Glutamatergic neuron (in vitro differentiated cells): Measurements from ENCODE around the gene PIK3CD. TPM values are rescaled to one million over a fixed set of nuclear protein-coding genes. Genes with fewer than 3 reads are reported as not detected.

Experiments used
- DNase-seq: peaks from one replicate; pipeline ENCODE4 v3.0.0; 2022
- H3K27ac Mint-ChIP-seq: one replicate; pipeline ENCODE4 v1.8.0; 2020; ENCODE audit warnings: mild to moderate bottlenecking, mixed read lengths, inconsistent platforms; ENCODE audit not compliant: unreplicated experiment
- H3K27me3 Mint-ChIP-seq: one replicate; pipeline ENCODE4 v1.8.0; 2020; ENCODE audit warnings: mild to moderate bottlenecking, moderate library complexity, mixed read lengths, inconsistent platforms; ENCODE audit not compliant: unreplicated experiment
- H3K36me3 Mint-ChIP-seq: one replicate; pipeline ENCODE4 v1.8.0; 2020; ENCODE audit warnings: mild to moderate bottlenecking, mixed read lengths, inconsistent platforms; ENCODE audit not compliant: unreplicated experiment
- H3K4me1 Mint-ChIP-seq: one replicate; pipeline ENCODE4 v1.8.0; 2020; ENCODE audit warnings: mild to moderate bottlenecking, low read depth, mixed read lengths, inconsistent platforms; ENCODE audit not compliant: unreplicated experiment
- H3K4me3 Mint-ChIP-seq: one replicate; pipeline ENCODE4 v1.8.0; 2020; ENCODE audit warnings: mild to moderate bottlenecking, mixed read lengths, inconsistent platforms; ENCODE audit not compliant: unreplicated experiment
- H3K9me3 Mint-ChIP-seq: one replicate; pipeline ENCODE4 v1.8.0; 2020; ENCODE audit warnings: mild to moderate bottlenecking, moderate library complexity, mixed read lengths, inconsistent platforms; ENCODE audit not compliant: unreplicated experiment
- CTCF ChIP-seq: fragments of 200-600 bp; sonication (generic); IDR thresholded peaks from one replicate; pipeline ENCODE4 v1.5.0; 2021; ENCODE audit not compliant: partially characterized antibody, unreplicated experiment
- total RNA-seq: library from RNA; stranded (reverse); fragmentation: NEBNext Ultra II Directional; extraction: Animal tissue kit (Norgen Biotek cat#: 25700); gene quantifications from one replicate; pipeline ENCODE4 v1.2.1, GENCODE V29; 2021; ENCODE audit not compliant: unreplicated experiment

The PIK3CD gene
- total RNA-seq, 1 donor from 2014 or later = 39.4 TPM

GRCh38 chr1:9607352-9607751, 44.2 kb upstream of the PIK3CD start:
- no peak for DNase-seq
- TF ChIP-seq CTCF = no peak
- Mint-ChIP-seq H3K27ac (no peak overlapping the region), H3K4me3 (no peak overlapping the region), H3K9me3 (no peaks in the 10 kb centered on the region), H3K27me3 (peaks cover 5% of the 10 kb centered on the region), H3K4me1 (no peaks in the 10 kb centered on the region), H3K36me3 (no peaks in the 10 kb centered on the region)

- TF ChIP-seq CTCF = no peak
- H3K36me3 Mint-ChIP-seq = no peaks in the 10 kb centered on the region
Measured at GRCh38 chr1:9609998-9610397, 41.5 kb upstream of the PIK3CD start.

GRCh38 chr1:9610548-9610947, 41.0 kb upstream of the PIK3CD start:
- Mint-ChIP-seq H3K4me3 (no peak overlapping the region), H3K27ac (no peak overlapping the region), H3K36me3 (no peaks in the 10 kb centered on the region), H3K4me1 (no peaks in the 10 kb centered on the region), H3K27me3 (peaks cover 3% of the 10 kb centered on the region), H3K9me3 (no peaks in the 10 kb centered on the region)
- TF ChIP-seq CTCF = no peak
- no peak for DNase-seq

More at GRCh38 chr1:9609998-9610397, 41.5 kb upstream of the PIK3CD start:
- no peak overlapping the region for H3K4me3 Mint-ChIP-seq
- H3K9me3 Mint-ChIP-seq = no peaks in the 10 kb centered on the region
- DNase-seq = no peak
- no peak overlapping the region for H3K27ac Mint-ChIP-seq
- H3K4me1 Mint-ChIP-seq = no peaks in the 10 kb centered on the region
- peaks cover 3% of the 10 kb centered on the region for H3K27me3 Mint-ChIP-seq

- Mint-ChIP-seq H3K36me3 (no peaks in the 10 kb centered on the region), H3K4me3 (no peak overlapping the region)
Measured at GRCh38 chr1:9611716-9612115, 39.8 kb upstream of the PIK3CD start.

More at GRCh38 chr1:9611716-9612115, 39.8 kb upstream of the PIK3CD start:
- no peak overlapping the region for H3K27ac Mint-ChIP-seq
- TF ChIP-seq CTCF = no peak
- H3K27me3 Mint-ChIP-seq = peaks cover 3% of the 10 kb centered on the region
- H3K9me3 Mint-ChIP-seq = no peaks in the 10 kb centered on the region
- no peak for DNase-seq
- no peaks in the 10 kb centered on the region for H3K4me1 Mint-ChIP-seq
